ENCODE measurements around the gene SEMA7A.

Gene SEMA7A

DNA sequence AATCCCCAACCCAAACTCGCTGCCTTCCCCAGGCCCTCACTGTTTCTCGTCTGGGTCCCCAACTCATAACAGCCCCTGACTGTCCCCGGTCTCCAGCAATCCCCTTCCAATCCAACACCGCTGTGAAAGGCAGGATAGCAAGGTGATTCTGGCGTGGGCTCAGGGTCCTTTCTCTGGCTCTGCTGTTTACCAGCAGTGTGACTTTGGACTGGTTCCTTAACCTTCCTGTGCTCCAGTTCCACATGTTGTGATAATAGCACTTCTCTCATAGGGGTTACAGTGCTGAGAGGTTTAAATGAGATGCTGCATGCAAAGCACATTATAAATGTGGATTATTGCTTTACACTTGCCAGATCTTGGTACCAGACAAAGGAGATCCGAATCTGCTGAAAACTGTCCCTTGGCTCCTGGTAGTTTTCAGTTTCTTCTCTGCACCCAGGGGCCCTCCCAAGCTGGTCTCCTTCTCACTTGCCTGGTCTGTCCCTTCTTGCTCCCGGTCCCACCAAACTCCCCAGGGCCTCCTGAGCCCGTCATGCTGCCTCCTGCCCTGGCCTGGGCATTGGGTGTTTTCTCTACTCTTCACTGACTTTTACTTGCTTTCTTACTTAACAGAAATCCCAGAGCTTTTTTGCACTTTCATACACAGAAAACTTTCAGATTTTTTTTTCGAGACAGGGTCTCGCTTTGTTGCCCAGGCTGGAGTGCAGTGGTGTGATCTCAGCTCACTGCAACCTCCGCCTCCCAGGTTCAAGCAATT, 39.5 kb downstream of the SEMA7A start:
- no peak overlapping the region for H3K4me3 ChIP-seq (ENCODE audit: severe bottlenecking)
- TF ChIP-seq, protein P1, sequence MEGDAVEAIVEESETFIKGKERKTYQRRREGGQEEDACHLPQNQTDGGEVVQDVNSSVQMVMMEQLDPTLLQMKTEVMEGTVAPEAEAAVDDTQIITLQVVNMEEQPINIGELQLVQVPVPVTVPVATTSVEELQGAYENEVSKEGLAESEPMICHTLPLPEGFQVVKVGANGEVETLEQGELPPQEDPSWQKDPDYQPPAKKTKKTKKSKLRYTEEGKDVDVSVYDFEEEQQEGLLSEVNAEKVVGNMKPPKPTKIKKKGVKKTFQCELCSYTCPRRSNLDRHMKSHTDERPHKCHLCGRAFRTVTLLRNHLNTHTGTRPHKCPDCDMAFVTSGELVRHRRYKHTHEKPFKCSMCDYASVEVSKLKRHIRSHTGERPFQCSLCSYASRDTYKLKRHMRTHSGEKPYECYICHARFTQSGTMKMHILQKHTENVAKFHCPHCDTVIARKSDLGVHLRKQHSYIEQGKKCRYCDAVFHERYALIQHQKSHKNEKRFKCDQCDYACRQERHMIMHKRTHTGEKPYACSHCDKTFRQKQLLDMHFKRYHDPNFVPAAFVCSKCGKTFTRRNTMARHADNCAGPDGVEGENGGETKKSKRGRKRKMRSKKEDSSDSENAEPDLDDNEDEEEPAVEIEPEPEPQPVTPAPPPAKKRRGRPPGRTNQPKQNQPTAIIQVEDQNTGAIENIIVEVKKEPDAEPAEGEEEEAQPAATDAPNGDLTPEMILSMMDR (IDR thresholded peaks at IDR 0.05; ENCODE audit: poor library complexity, severe bottlenecking), result no peak
- peaks cover 34% of the 10 kb centered on the region for H3K4me1 ChIP-seq (ENCODE audit: insufficient read depth, poor library complexity, severe bottlenecking)
- no peaks in the 10 kb centered on the region for H3K27me3 ChIP-seq (ENCODE audit: insufficient read depth, poor library complexity, severe bottlenecking)
- ATAC-seq (ENCODE audit: low read depth), result no peak
- no peaks in the 10 kb centered on the region for H3K9me3 ChIP-seq (ENCODE audit: severe bottlenecking)
- peak overlapping the region; percentile 95 for H3K27ac ChIP-seq (ENCODE audit: poor library complexity, severe bottlenecking)
- no peaks in the 10 kb centered on the region for H3K36me3 ChIP-seq (ENCODE audit: low read depth)
- DNase-seq (ENCODE audit: low spot score), result no peak

DNA sequence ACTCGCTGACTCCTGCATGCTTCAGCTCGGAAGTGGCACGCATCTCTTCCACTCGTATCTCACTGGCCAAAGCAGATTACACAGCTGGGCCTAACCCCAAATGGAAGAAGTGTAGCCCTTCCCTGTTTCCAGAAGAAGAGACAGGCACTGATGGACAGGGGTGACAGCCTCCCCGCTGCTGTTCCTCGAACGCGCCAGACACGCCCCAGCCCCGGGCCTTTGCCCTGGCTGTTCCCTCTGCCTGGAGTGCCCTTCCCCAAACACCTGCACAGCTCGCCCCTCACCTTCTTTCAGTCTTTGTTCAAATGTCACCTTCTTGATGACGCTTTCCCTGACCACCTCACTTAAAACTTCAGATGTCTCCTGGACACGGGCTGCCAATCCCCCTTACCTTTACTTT, 40.3 kb downstream of the SEMA7A start:
- Histone ChIP-seq H3K36me3 (ENCODE audit: low read depth) (no peaks in the 10 kb centered on the region), H3K27ac (ENCODE audit: poor library complexity, severe bottlenecking) (no peak overlapping the region), H3K4me3 (ENCODE audit: severe bottlenecking) (no peak overlapping the region), H3K27me3 (ENCODE audit: insufficient read depth, poor library complexity, severe bottlenecking) (no peaks in the 10 kb centered on the region), H3K4me1 (ENCODE audit: insufficient read depth, poor library complexity, severe bottlenecking) (peaks cover 31% of the 10 kb centered on the region), H3K9me3 (ENCODE audit: severe bottlenecking) (no peaks in the 10 kb centered on the region)
- TF ChIP-seq, protein P1 (IDR thresholded peaks at IDR 0.05; ENCODE audit: poor library complexity, severe bottlenecking), result no peak
- DNase-seq (ENCODE audit: low spot score), result no peak
- ATAC-seq (ENCODE audit: low read depth), result no peak

DNA sequence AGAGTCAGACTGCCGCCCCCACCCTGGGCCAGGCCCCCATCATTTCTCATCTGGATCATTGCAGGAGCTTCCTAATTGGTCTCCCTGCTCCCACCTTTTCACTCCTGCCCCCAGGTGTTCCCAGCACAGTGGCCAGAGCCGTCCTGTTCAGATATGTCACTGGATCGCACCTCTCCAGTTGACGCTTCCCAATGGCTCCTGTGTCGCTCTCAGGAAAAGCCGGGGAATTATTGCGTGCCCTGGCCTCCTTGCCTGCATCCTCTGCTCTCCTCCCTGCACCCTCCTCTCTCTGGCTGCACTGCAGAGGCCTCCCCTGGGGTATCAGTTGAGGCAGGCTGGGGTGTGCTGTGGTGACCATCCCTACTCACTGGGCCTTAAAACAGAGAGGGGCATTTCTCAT, 40.9 kb downstream of the SEMA7A start:
- Histone ChIP-seq H3K36me3 (ENCODE audit: low read depth) (no peaks in the 10 kb centered on the region), H3K27ac (ENCODE audit: poor library complexity, severe bottlenecking) (no peak overlapping the region), H3K9me3 (ENCODE audit: severe bottlenecking) (no peaks in the 10 kb centered on the region), H3K4me1 (ENCODE audit: insufficient read depth, poor library complexity, severe bottlenecking) (peaks cover 34% of the 10 kb centered on the region), H3K4me3 (ENCODE audit: severe bottlenecking) (no peak overlapping the region), H3K27me3 (ENCODE audit: insufficient read depth, poor library complexity, severe bottlenecking) (no peaks in the 10 kb centered on the region)
- TF ChIP-seq, protein P1 (IDR thresholded peaks at IDR 0.05; ENCODE audit: poor library complexity, severe bottlenecking), result no peak
- DNase-seq (ENCODE audit: low spot score), result no peak
- ATAC-seq (ENCODE audit: low read depth), result no peak

DNA sequence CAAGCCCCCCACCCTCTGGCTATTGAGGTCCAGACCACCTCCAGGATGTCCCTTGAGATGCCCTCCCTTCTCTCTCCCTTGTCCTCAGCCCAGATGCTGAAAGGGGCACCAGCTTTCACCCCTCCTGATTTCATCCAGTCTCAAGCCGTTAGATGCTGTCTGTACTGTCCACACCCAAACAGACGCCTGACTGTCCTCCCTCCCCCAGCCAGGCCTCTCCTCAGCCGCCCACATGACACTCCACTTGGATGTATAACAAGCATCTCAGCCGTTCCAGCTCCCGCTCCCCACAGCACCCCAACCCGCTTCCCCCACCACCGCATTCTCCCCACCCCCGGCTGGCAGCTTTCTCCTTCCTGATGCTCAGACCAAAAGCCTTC, 41.3 kb downstream of the SEMA7A start:
- no peak overlapping the region for H3K27ac ChIP-seq (ENCODE audit: poor library complexity, severe bottlenecking)
- TF ChIP-seq, protein P1 (IDR thresholded peaks at IDR 0.05; ENCODE audit: poor library complexity, severe bottlenecking), result no peak
- no peaks in the 10 kb centered on the region for H3K27me3 ChIP-seq (ENCODE audit: insufficient read depth, poor library complexity, severe bottlenecking)
- H3K36me3 ChIP-seq (ENCODE audit: low read depth), result no peaks in the 10 kb centered on the region
- H3K4me1 ChIP-seq (ENCODE audit: insufficient read depth, poor library complexity, severe bottlenecking), result peaks cover 31% of the 10 kb centered on the region
- ATAC-seq (ENCODE audit: low read depth) (no peak), DNase-seq (ENCODE audit: low spot score) (no peak)
- no peaks in the 10 kb centered on the region for H3K9me3 ChIP-seq (ENCODE audit: severe bottlenecking)
- H3K4me3 ChIP-seq (ENCODE audit: severe bottlenecking), result no peak overlapping the region
